HEK293 (cell line): Measurements from ENCODE around the gene MYH11.

Experiments
- CTCF ChIA-PET: fragments of 350-600 bp; formaldehyde crosslinking; extraction: SDS; loops from one replicate; lab custom pipeline; 2021; ENCODE audit warnings: antibody characterized with exemption; lab: Yijun Ruan, JAX
- POLR2A ChIA-PET: fragments of 300-600 bp; formaldehyde crosslinking; extraction: SDS; loops from one replicate; lab custom pipeline; 2020; ENCODE audit warnings: antibody characterized with exemption, inconsistent platforms; lab: Yijun Ruan, JAX
- H3K27ac ChIP-seq: fragments of 200-500 bp; sonication (Bioruptor generic); 2 replicates; pipeline ENCODE4 v1.5.1; 2014; ENCODE audit warnings: low read depth, low read length, control low read depth, inconsistent platforms; ENCODE audit errors: extremely low read depth
- H3K36me3 ChIP-seq, 2 experiments: fragments of 200-500 bp in 1 of 2; sonication (Bioruptor generic) in 1 of 2; 1 replicate in 1 of 2; 2 replicates in 1 of 2; pipeline ENCODE4 v1.5.1; 2014 to 2017; ENCODE audit warnings: inconsistent platforms in 2 of 2, low read length in 2 of 2; ENCODE audit not compliant: control insufficient read depth in 2 of 2, insufficient read depth in 1 of 2
- H3K4me1 ChIP-seq: fragments of 200-500 bp; sonication (Bioruptor generic); 2 replicates; pipeline ENCODE4 v1.5.1; 2014; ENCODE audit warnings: mild to moderate bottlenecking, low read length, inconsistent platforms; ENCODE audit not compliant: control insufficient read depth, insufficient read depth
- H3K4me3 ChIP-seq: 2 replicates; pipeline ENCODE4 v1.5.1; 2011; ENCODE audit warnings: low read depth, mild to moderate bottlenecking, control low read depth, low read length, moderate library complexity
- H3K9me3 ChIP-seq: fragments of 200-500 bp; sonication (Bioruptor generic); 2 replicates; pipeline ENCODE4 v1.5.1; 2014; ENCODE audit warnings: low read depth, low read length, inconsistent platforms; ENCODE audit not compliant: control insufficient read depth, insufficient read depth
- CTCF ChIP-seq: fragments of 450-650 bp; formaldehyde crosslinking; IDR thresholded peaks from 2 replicates; pipeline ENCODE4 v1.5.1; 2016; ENCODE audit warnings: missing biosample characterization, missing genetic modification characterization
- EGR2 ChIP-seq: fragments of 450-650 bp; formaldehyde crosslinking; IDR thresholded peaks from 2 replicates; pipeline ENCODE4 v1.5.1; 2016; ENCODE audit warnings: low read depth, missing biosample characterization, missing genetic modification characterization
- GFI1B ChIP-seq: fragments of 450-650 bp; formaldehyde crosslinking; IDR thresholded peaks from 2 replicates; pipeline ENCODE4 v1.5.1; 2016; ENCODE audit warnings: missing biosample characterization, missing genetic modification characterization
- OSR2 ChIP-seq: fragments of 450-650 bp; formaldehyde crosslinking; IDR thresholded peaks from 2 replicates; pipeline ENCODE4 v1.5.1; 2016; ENCODE audit warnings: missing biosample characterization, missing genetic modification characterization
- SALL2 ChIP-seq: fragments of 450-650 bp; formaldehyde crosslinking; IDR thresholded peaks from 2 replicates; pipeline ENCODE4 v1.5.0; 2017; ENCODE audit warnings: missing biosample characterization, mild to moderate bottlenecking, missing genetic modification characterization, borderline replicate concordance
- SETDB1 ChIP-seq: IDR thresholded peaks from one replicate; pipeline ENCODE4 v1.6.1; 2017; ENCODE audit warnings: mild to moderate bottlenecking, low read length, moderate library complexity, mixed read lengths; ENCODE audit not compliant: insufficient read length
- WT1 ChIP-seq: fragments of 450-650 bp; formaldehyde crosslinking; IDR thresholded peaks from 2 replicates; pipeline ENCODE4 v1.5.1; 2016; ENCODE audit warnings: missing biosample characterization, missing genetic modification characterization
- ZBTB10 ChIP-seq: fragments of 450-650 bp; formaldehyde crosslinking; IDR thresholded peaks from 2 replicates; pipeline ENCODE4 v1.5.1; 2016; ENCODE audit warnings: missing biosample characterization, missing genetic modification characterization
- ZBTB7A ChIP-seq: fragments of 450-650 bp; formaldehyde crosslinking; IDR thresholded peaks from 2 replicates; pipeline ENCODE4 v1.5.1; 2016; ENCODE audit warnings: low read depth, missing biosample characterization, missing genetic modification characterization
- ZNF146 ChIP-seq: fragments of 450-650 bp; formaldehyde crosslinking; IDR thresholded peaks from 2 replicates; pipeline ENCODE4 v1.5.1; 2016; ENCODE audit warnings: missing biosample characterization, missing genetic modification characterization
- ZNF175 ChIP-seq: fragments of 450-650 bp; formaldehyde crosslinking; IDR thresholded peaks from 2 replicates; pipeline ENCODE4 v1.5.1; 2016; ENCODE audit warnings: missing biosample characterization, missing genetic modification characterization
- ZNF214 ChIP-seq: fragments of 450-650 bp; formaldehyde crosslinking; IDR thresholded peaks from 2 replicates; pipeline ENCODE4 v1.5.1; 2017; ENCODE audit warnings: missing biosample characterization, mild to moderate bottlenecking, missing genetic modification characterization, borderline replicate concordance
- ZNF292 ChIP-seq: fragments of 450-650 bp; formaldehyde crosslinking; IDR thresholded peaks from 2 replicates; pipeline ENCODE4 v1.5.1; 2016; ENCODE audit warnings: low read depth, missing biosample characterization, missing genetic modification characterization, borderline replicate concordance
- ZNF555 ChIP-seq: fragments of 450-650 bp; formaldehyde crosslinking; conservative IDR thresholded peaks from 2 replicates; pipeline ENCODE4 v1.5.1; 2017; ENCODE audit warnings: missing biosample characterization, mild to moderate bottlenecking, missing genetic modification characterization, inconsistent platforms
- ZNF558 ChIP-seq: fragments of 450-650 bp; formaldehyde crosslinking; IDR thresholded peaks from 2 replicates; pipeline ENCODE4 v1.5.1; 2016; ENCODE audit warnings: missing biosample characterization, missing genetic modification characterization
- ZNF561 ChIP-seq: fragments of 450-650 bp; IDR thresholded peaks from 2 replicates; pipeline ENCODE4 v1.5.1; 2018; ENCODE audit warnings: missing biosample characterization, missing genetic modification characterization, borderline replicate concordance
- ZNF585B ChIP-seq: fragments of 450-650 bp; formaldehyde crosslinking; IDR thresholded peaks from 2 replicates; pipeline ENCODE4 v1.5.1; 2016; ENCODE audit warnings: missing biosample characterization, missing genetic modification characterization
- ZNF610 ChIP-seq: fragments of 450-650 bp; formaldehyde crosslinking; IDR thresholded peaks from 2 replicates; pipeline ENCODE4 v1.5.1; 2016; ENCODE audit warnings: missing biosample characterization, missing genetic modification characterization, borderline replicate concordance
- ZNF639 ChIP-seq: fragments of 450-650 bp; formaldehyde crosslinking; IDR thresholded peaks from 2 replicates; pipeline ENCODE4 v1.5.1; 2016; ENCODE audit warnings: missing biosample characterization, missing genetic modification characterization
- ZNF677 ChIP-seq: fragments of 450-650 bp; IDR thresholded peaks from 2 replicates; pipeline ENCODE4 v1.5.0; 2018; ENCODE audit warnings: missing biosample characterization, mild to moderate bottlenecking, missing genetic modification characterization, moderate library complexity
- ZNF76 ChIP-seq: fragments of 450-650 bp; formaldehyde crosslinking; IDR thresholded peaks from 2 replicates; pipeline ENCODE4; 2016; ENCODE audit warnings: low read depth, missing biosample characterization, missing genetic modification characterization, borderline replicate concordance
- TF ChIP-seq, protein P1 (sequence below): fragments of 450-650 bp; formaldehyde crosslinking; IDR thresholded peaks from 2 replicates; pipeline ENCODE4 v1.5.1; 2016; ENCODE audit warnings: missing biosample characterization, missing genetic modification characterization, borderline replicate concordance

The MYH11 gene

DNA sequence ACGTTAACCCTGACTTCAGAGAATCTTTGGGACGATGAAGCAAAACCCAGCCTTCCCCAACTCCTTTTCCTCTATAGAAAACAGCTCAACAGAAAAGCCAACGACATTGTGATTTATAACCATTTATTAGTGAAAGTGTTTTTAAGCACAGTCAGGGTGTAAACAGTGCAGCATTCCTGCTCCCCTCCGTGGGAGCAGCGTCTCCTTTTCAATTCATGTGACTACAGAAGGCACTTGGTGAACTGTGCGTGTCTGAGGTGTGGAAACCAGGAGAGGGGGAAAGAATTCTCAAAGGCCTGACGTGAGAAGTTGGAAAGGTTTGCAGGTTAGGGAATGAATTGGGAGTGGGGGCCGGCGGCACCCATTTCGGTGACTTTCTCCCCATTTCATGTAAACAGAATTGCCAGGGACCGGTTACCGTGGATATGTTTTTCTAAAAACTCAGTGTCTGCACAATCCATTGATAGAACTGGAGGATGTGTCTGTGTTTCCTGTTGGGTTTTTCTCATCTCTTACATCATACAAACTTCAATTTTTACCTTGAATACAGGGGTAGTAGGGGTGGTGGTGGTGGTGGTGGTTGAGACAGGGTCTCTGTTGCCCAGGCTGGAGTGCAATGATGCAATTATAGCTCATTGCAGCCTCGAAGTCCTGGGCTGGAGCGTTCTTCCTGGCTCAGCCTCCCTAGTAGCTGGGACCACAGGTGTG, 153.6 kb downstream of the MYH11 start (continued):
- TF ChIP-seq, protein P1, sequence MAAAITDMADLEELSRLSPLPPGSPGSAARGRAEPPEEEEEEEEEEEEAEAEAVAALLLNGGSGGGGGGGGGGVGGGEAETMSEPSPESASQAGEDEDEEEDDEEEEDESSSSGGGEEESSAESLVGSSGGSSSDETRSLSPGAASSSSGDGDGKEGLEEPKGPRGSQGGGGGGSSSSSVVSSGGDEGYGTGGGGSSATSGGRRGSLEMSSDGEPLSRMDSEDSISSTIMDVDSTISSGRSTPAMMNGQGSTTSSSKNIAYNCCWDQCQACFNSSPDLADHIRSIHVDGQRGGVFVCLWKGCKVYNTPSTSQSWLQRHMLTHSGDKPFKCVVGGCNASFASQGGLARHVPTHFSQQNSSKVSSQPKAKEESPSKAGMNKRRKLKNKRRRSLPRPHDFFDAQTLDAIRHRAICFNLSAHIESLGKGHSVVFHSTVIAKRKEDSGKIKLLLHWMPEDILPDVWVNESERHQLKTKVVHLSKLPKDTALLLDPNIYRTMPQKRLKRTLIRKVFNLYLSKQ (tag by site-specific recombination), result no peak
- no peak for TF ChIP-seq ZNF585B (tag by site-specific recombination)
- TF ChIP-seq SALL2 (tag by site-specific recombination), result no peak

GRCh38 chr16:15701975-15702970, 154.6 kb downstream of the MYH11 start:
- ChIA-PET CTCF (interaction anchor here (0.7 kb wide), 1 partner anchor 9 kb away, joined by 3 read pairs; no protein-coding TSS in a partner anchor), POLR2A (no interaction called here)
- peaks cover 35 to 58% of the 10 kb centered on the region in 2 experiments; a peak in 2 of 3 replicates for H3K36me3 ChIP-seq
- H3K4me1 ChIP-seq, result no peaks in the 10 kb centered on the region
- no peak for TF ChIP-seq GFI1B
- no peak for TF ChIP-seq CTCF
- no peak for TF ChIP-seq ZNF214 (tag by site-specific recombination)
- TF ChIP-seq ZNF292 (tag by site-specific recombination), result no peak
- TF ChIP-seq ZNF558 (tag by site-specific recombination), result no peak
- TF ChIP-seq ZNF175 (tag by site-specific recombination), result no peak
- TF ChIP-seq, all 188 proteins: peak for 0
- no peak overlapping the region for H3K27ac ChIP-seq
- H3K4me3 ChIP-seq, result no peak overlapping the region
- H3K9me3 ChIP-seq, result no peaks in the 10 kb centered on the region

DNA sequence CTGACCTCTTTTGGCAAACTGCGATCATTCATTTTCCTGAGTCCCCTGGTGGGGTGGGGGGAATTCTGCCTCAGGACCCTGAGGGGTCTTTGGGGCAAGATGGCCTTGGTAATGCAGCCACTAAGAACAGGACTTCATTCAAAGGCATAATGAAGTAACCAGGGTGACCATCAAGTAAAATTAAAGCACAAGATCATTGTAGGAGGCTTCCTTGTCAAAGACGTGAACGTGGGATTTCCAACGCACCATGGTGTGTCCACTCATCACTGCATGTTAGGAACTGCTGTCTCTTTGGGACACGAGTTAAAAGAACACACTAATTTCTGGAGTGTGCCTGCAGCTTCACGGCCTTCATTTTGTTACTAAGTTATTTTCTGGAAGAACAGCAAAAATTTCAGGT, 155.5 kb downstream of the MYH11 start:
- Histone ChIP-seq H3K9me3 (no peaks in the 10 kb centered on the region), H3K4me1 (no peaks in the 10 kb centered on the region)
- TF ChIP-seq ZBTB10 (tag by site-specific recombination) (no peak), ZNF610 (no peak), OSR2 (tag by site-specific recombination) (no peak), ZBTB7A (tag by site-specific recombination) (no peak), ZNF555 (no peak), ZNF146 (no peak), SETDB1 (no peak), ZNF639 (no peak), ZNF561 (tag by site-specific recombination) (no peak), WT1 (no peak), EGR2 (no peak), ZNF677 (tag by site-specific recombination) (no peak), ZNF76 (tag by site-specific recombination) (no peak)
- TF ChIP-seq, all 188 proteins: peak for 0
- ChIA-PET POLR2A (no interaction called here), CTCF (interaction anchor here (1.1 kb wide), 1 partner anchor 59 kb away, joined by 4 read pairs; the partner anchor contains the start of gene MARF1)
- Histone ChIP-seq H3K36me3 (peaks cover 41 to 65% of the 10 kb centered on the region in 2 experiments; a peak in 2 of 3 replicates), H3K27ac (no peak overlapping the region), H3K4me3 (no peak overlapping the region)
